Measurements from ENCODE around the gene MYT1.

- no peak for TF ChIP-seq CTCF (conservative IDR thresholded peaks at IDR 0.05)
- no peak for TF ChIP-seq EZH2 (IDR thresholded peaks at IDR 0.05; ENCODE audit: low read depth)
Measured at GRCh38 chr20:64177384-64177783, 13.1 kb downstream of the MYT1 start.

All from PC-9 (cell line).